GM12801 (cell line): Measurements from ENCODE around the gene ADAMTS12.

Experiments
- CTCF ChIP-seq: IDR thresholded peaks from one replicate; pipeline ENCODE4 v1.5.1; 2011; ENCODE audit warnings: control low read depth; ENCODE audit not compliant: insufficient read length; ENCODE audit errors: extremely low read depth

The ADAMTS12 gene

DNA sequence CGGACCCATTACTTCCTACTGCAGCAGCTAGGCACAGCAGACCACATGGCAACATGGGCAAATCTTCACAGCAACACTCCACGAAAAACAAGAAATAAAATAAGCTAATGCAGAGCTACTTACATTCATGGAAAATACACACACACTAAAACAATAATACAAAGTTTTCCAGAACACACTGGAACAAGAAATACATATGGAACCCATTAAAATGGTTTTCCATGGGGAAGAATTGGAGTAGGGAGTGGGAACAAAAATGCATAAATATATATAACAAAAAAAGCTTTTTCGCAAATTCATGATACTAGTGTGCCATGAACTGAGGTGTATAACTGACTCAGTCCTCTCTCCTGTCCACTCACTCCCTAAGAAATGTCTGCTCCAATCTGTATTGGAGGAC lies 8.3 kb downstream of the ADAMTS12 start:
- no peak for TF ChIP-seq CTCF

DNA sequence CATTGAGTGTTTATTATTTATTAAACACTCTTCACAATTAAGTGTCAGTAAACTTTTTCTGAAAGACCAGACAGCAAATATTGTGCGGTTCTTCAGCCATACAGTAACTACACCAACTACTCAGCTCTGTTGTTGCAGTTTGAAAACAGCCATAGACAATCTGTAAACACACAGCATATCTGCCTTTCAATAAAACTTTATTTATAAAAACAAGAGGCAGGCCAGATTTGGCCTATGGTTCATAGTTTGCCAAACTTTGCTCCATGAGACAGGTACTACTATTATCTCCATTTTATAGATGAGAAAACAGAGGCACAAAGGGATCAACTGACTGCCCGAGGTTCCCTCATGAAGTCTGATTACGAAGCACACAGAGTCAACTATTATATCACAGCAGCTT lies 11.5 kb downstream of the ADAMTS12 start:
- TF ChIP-seq CTCF = no peak

- no peak for TF ChIP-seq CTCF
Measured at GRCh38 chr5:33877449-33877848, 14.3 kb downstream of the ADAMTS12 start.

DNA sequence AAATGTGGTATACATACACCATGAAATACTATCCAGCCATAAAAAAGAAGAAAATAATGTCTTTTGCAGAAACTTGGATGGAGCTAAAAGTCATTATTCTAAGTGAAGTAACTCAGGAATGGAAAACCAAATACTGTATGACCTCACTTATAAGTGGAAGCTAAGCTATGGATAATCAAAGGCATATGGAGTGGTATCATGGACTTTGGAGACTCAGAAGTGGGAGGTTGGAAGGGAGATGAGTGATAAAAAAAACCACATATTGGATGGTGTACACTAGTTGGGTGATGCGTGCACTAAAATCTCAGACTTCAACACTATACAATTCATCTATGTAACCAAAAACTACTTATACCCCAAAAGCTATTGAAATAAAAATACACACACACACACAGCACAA lies 24.5 kb downstream of the ADAMTS12 start:
- TF ChIP-seq CTCF = no peak

DNA sequence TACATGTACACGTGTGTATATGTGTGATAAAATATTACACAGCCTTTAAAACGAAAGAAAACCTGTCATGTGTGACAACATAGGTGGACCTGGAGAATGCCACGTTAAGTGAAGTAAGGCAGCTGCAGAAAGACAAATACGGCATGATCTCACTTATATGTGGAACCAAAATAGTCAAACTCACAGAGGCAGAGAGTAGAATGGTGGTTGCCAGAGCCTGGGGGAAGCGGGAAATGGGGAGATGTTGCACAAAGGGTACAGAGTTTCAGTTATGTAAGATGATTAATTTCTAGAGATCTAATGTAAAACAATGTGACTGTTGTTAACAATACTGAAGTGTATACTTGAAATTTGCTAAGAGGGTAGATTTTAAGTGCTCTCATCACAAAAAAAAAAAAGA lies 34.8 kb downstream of the ADAMTS12 start:
- no peak for TF ChIP-seq CTCF

DNA sequence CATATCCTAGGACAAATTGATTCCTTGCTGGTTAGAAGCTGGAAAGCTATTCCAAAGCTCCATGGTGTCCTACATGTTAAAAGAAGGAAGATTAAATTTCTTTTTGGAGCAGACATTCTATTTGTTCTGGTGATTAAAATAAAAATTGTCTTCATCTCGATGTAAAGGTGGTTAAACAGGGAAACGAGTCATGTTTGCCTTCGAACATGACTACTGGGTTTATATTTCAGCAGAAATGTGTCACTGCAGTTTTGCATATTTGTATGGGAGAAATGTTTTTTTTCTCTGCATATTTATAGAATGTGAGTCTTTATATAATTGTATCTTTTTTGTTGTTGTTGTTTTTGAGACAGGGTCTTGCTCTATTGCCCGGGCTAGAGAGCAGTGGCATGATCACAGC lies 36.4 kb downstream of the ADAMTS12 start:
- TF ChIP-seq CTCF = no peak

DNA sequence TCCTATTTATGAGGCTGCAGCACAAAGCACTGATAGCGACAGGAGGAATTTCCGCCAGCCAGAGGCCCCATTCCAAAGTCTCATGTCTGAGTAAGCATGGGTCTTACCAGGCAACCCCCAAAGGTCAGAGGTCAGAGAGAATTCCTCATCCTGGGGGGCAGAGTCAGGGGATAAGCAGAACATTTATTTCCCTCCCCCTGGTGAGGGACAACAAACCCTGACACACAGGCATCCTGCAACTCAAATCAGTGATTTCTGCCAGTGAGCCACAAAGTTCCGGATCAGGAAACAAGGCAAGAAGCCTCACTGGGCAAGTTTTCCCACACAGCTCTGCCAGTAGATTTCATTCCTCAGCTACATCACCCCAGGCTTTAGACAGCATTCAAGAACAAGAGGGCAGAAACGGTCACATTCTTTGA lies 37.0 kb downstream of the ADAMTS12 start:
- no peak for TF ChIP-seq CTCF

DNA sequence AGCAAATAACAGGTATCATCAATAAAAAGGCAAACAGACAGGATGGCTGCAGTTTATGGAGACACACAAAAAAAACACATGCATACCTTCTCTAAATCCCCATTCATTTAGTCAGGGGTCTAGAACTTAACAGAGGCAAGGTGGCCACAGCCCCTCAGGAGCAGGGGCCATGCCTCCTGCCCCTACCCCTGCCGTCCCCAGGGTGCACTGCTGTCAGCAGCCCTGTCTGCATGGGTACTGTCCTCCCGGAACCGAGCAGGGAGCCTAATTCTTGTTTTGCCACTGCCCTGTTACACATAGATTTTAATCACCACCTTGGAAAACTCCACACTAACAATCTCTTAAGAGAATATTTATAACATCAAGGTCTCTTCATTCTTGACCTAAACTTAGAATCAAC lies 39.0 kb downstream of the ADAMTS12 start:
- no peak for TF ChIP-seq CTCF
